HK-2 (cell line): ENCODE measurements around the gene OR51M1.

Experiments
- DNase-seq: peaks from one replicate; pipeline ENCODE4 v3.0.0-alpha.2; 2018; ENCODE audit not compliant: unreplicated experiment

OR51M1 gene

DNA sequence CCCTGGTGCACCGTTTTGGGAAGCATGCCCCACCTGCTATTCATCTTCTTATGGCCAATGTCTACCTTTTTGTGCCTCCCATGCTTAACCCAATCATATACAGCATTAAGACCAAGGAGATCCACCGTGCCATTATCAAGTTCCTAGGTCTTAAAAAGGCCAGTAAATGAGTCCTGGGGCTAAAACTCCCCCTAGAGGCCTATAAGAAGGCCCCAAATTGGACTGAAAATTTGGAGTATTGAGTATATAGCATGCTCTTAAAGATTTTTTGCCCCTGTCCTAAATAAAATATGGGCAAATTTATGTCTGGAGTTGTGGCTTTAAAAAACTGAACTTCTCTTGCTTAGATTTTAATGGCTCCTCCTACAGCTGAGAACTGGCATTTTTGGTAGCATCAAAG is 6.6 kb downstream of the OR51M1 start:
- no peak for DNase-seq

DNA sequence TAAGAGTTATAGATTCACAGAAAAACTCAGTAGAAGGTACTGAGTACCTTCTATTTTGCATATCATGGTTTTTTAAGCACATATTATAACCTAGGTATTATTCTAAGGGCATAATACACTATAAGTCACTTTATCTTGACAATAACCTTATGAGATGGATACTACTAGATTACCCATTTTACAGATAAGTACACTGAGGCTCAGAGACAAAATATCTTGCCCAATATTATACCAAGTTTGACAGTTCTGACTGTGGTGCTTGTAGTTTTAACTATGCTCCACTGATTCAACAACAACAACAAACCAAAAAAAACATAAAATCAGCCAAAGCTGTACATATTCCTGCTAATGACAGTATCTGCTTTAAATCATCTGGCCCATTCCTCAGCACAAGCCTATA is 10.5 kb downstream of the OR51M1 start:
- DNase-seq = no peak

DNA sequence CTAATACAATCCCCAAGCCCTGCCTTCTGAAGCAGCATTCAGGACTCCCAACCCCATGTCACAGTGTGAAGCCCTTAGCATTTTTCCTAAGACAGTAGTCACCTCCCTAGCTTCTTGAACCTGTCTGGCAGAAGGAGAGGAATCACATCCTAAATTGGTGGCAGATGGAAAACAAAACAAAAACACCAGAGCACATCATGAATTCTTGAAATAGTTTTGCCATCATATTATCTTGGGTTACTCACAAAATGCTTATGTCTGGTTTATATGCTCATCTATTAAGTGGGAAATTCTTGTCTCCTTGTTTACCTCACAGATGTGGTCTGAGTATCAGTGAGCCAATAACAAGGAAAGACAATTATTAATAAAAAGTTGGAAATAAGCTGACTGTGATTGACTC is 15.3 kb downstream of the OR51M1 start:
- no peak for DNase-seq

DNA sequence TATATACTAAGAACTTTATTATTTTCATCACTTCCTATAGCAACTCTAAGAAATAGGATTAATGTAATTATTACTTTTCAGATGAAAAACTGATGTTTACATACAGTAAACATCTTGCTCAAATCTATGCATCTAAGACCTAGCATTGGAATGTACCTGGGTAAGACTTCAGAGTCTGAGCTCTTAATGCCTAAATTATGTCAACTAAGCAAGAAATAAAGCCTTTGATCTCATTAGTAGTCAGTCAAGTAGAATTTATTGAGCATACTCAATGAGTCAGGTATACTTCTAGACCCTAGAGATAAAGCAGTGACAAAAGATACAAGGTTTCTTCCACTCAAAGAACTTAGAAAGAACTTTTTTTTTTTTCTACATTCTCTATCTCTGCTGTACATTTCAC is 21.6 kb downstream of the OR51M1 start:
- no peak for DNase-seq

DNA sequence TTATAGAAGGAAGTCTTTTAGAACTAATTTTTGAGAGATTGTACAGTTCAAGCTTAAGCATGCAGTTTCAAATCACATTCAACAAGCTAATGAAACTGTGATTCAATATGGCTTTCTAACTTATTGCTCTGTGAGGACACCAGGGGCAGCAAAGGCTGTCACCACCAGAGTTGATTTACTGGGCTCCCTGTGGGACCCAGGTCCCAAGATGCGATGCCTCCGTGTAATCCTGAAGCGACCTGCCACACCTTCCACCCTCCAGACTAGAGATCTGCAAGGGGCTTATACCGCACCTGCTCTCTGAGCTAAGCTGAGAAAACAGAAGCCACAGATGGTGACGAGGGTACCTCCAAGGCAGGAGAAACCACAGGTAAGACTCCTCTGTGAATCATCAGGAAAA is 37.4 kb downstream of the OR51M1 start:
- no peak for DNase-seq

DNA sequence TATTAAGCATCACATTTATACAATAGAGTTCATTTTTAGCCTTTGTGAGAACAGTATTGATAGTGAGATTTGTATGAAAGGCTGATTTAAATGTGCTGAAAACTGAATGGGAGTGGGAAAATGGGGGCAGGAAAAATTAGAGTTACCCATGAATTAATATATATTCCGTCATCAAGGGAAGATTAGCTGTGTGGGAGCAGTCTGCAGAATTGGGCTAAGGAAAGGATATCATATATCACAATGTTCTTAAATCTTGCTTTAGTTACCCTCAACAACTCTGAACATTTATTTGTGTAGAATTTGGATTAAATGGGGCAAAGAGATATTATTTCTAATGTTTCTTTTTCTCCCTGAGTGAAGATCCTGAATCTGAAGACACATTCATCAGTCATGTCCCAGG is 38.2 kb downstream of the OR51M1 start, which contains the start of gene OR51Q1:
Gene OR51Q1 (plus strand): TSS at position 301 of the 400 bp plus-strand sequence. CDS start 90 bp downstream, at position 391.
- no peak for DNase-seq

DNA sequence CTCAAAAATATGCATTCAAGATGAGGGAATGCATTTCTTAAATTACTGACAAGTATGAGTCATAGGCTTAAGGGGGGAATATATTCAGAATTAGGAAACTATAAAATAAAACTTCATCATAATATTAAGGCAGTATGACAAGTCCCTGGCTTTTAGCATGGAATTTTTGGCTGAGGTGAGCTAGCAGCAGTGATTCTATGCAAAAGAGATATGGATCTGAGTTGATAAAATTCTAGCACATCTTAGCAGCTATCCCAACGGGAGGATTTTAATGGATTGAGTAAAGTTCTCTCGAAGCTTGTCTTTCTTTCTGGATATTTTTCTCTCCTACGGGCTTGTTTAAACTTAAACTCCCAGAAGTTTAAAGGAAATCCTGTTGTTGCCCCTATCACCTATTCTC is 39.5 kb downstream of the OR51M1 start:
- no peak for DNase-seq

DNA sequence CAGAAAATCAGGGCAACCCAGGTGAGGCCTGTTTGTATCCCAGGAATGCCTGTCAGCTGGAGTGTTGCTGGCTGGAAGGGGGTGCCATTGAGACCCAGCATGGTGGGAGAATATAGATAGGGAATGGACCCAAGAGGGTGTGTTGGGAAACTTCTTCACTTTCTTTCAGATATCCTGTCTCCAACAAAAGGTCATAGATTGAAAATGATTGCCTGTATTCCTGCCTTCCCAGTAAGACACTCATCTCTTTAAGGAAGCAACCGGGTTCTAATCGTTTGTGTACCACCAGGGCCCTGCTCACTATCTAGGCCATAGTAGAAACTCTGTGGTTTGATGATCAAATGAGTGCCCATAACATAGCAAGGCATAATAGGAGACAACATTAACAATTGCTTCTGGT is 57.8 kb downstream of the OR51M1 start, which contains the start of gene OR51I1:
Gene OR51I1 (minus strand): TSS at position 101 of the 400 bp plus-strand sequence. CDS start 0 bp downstream, at position 101.
- DNase-seq = no peak
